Lung (tissue), 12 donors: ENCODE results near the gene ARSI. TPM values are rescaled to one million over a fixed set of nuclear protein-coding genes. Genes with fewer than 3 reads are reported as not detected.
A peak's percentile ranks its signal among the peaks of the same experiment; 100 is the strongest.

ENCODE experiments used
- ATAC-seq: fragments of 200-7000 bp; cut with Tn5 transposase; one replicate; pipeline ENCODE4 v1.9.1; 2020; ENCODE audit warnings: moderate number of reproducible peaks; ENCODE audit not compliant: insufficient read depth, low FRiP score
- DNase-seq, 3 donors: peaks; one replicate each; pipeline ENCODE4 v3.0.0-alpha.2; 2013 to 2017
- H3K27ac ChIP-seq, 2 donors: one replicate each; pipeline ENCODE4 v1.5.1; 2013; ENCODE audit warnings: mild to moderate bottlenecking in 2 of 2, moderate library complexity in 2 of 2, control low read depth in 1 of 2, inconsistent platforms in 1 of 2, low read depth in 1 of 2, low read length in 1 of 2
- H3K27me3 ChIP-seq, 3 donors: one replicate each; pipeline ENCODE4 v1.5.1; 2013; ENCODE audit warnings: low read length in 2 of 3; ENCODE audit not compliant: control insufficient read depth in 3 of 3, insufficient read depth in 3 of 3
- H3K36me3 ChIP-seq, 4 donors: one replicate each; pipeline ENCODE4 v1.5.1; 2013; ENCODE audit warnings: low read length in 4 of 4, mild to moderate bottlenecking in 1 of 4, moderate library complexity in 1 of 4; ENCODE audit not compliant: control insufficient read depth in 4 of 4, insufficient read depth in 4 of 4
- H3K4me1 ChIP-seq, 5 donors: one replicate each; pipeline ENCODE4 v1.5.1; 2013; ENCODE audit warnings: low read length in 5 of 5, mild to moderate bottlenecking in 2 of 5, moderate library complexity in 1 of 5; ENCODE audit not compliant: control insufficient read depth in 5 of 5, insufficient read depth in 5 of 5
- H3K4me3 ChIP-seq: one replicate; pipeline ENCODE4 v1.5.1; 2013; ENCODE audit warnings: mild to moderate bottlenecking, control low read depth, moderate library complexity
- H3K9ac ChIP-seq, 2 donors: one replicate each; pipeline ENCODE4 v1.5.1; 2013; ENCODE audit warnings: low read length in 2 of 2, control low read depth in 1 of 2; ENCODE audit not compliant: insufficient read depth in 1 of 2
- H3K9me3 ChIP-seq, 4 donors: one replicate each; pipeline ENCODE4 v1.5.1; 2013; ENCODE audit warnings: low read length in 3 of 4, mild to moderate bottlenecking in 1 of 4, moderate library complexity in 1 of 4; ENCODE audit not compliant: control insufficient read depth in 4 of 4, insufficient read depth in 3 of 4
- WGBS, 2 donors: extraction: QIAGEN DNeasy Blood & Tissue Kit; methylation state at CpG; one replicate each; pipeline ENCODE4 v1.1.7; 2013; 5-methylcytosine and 5-hydroxymethylcytosine counted together
- polyA plus RNA-seq, 2 donors: library from polyadenylated mRNA; stranded (reverse); fragments of 200-250 nt; gene quantifications; one replicate each; pipeline ENCODE4 v1.2.1, GENCODE V29; 2013
- total RNA-seq, 2 donors: library from RNA; depleted of rRNA in 1 of 2; stranded (reverse); fragments of >200 nt in 1 of 2; gene quantifications; one replicate each; pipeline ENCODE4 v1.2.1, GENCODE V29; 2014 to 2021
- TF ChIP-seq, protein P1 (sequence below): IDR thresholded peaks from 2 replicates; pipeline ENCODE4 v1.5.1; 2012; ENCODE audit warnings: mild to moderate bottlenecking; ENCODE audit errors: control extremely low read depth, extremely low read depth
- donor health status: control.
- donor health status: control.
- donor health status: Bipolar disorder and iron deficiency.
- donor health status: healthy.
- donor health status: DM: yes; HTN: yes; CAD: no.

Gene ARSI
- total and polyA plus RNA-seq, 4 donors: 0.91 to 15.4 (median 4.1) TPM

DNA sequence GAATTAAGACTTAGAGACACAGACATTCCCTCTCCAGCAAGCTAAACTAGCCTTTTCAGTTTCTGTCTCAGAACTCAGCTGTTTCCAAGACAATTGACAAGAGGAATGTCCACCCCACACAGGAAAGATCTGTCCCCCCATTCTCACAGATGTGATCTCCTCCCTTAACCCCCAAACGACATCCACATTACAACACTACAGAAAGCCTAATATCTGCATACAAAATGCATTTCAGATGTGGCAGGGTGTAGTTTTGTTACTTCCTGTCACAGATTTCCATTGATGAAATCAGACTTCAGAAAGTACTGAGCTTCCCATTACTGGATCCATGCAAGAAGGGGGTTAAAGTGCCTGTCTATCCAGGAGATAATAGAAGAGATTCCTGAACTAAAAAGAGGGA is 2.9 kb upstream of the ARSI start:
- no peaks in the 10 kb centered on the region for H3K36me3 ChIP-seq
- peaks cover 0 to 68% (median 25%) of the 10 kb centered on the region in 5 donors for H3K4me1 ChIP-seq
- ATAC-seq: no peak
- H3K27me3 ChIP-seq: no peaks in the 10 kb centered on the region
- WGBS, 2 donors: 16 to 17% methylated on average over 1 of the region's 1 CpG
- H3K9ac ChIP-seq: peak overlapping the region in 1 of 2 donors; percentile 39
- H3K4me3 ChIP-seq: no peak overlapping the region
- TF ChIP-seq, protein P1, sequence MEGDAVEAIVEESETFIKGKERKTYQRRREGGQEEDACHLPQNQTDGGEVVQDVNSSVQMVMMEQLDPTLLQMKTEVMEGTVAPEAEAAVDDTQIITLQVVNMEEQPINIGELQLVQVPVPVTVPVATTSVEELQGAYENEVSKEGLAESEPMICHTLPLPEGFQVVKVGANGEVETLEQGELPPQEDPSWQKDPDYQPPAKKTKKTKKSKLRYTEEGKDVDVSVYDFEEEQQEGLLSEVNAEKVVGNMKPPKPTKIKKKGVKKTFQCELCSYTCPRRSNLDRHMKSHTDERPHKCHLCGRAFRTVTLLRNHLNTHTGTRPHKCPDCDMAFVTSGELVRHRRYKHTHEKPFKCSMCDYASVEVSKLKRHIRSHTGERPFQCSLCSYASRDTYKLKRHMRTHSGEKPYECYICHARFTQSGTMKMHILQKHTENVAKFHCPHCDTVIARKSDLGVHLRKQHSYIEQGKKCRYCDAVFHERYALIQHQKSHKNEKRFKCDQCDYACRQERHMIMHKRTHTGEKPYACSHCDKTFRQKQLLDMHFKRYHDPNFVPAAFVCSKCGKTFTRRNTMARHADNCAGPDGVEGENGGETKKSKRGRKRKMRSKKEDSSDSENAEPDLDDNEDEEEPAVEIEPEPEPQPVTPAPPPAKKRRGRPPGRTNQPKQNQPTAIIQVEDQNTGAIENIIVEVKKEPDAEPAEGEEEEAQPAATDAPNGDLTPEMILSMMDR: no peak
- peaks cover 0 to 4% (median 0%) of the 10 kb centered on the region in 4 donors for H3K9me3 ChIP-seq
- peak in 2 of 3 donors; percentile 64 to 69 for DNase-seq
- H3K27ac ChIP-seq: peak overlapping the region in 1 of 2 donors; percentile 3

DNA sequence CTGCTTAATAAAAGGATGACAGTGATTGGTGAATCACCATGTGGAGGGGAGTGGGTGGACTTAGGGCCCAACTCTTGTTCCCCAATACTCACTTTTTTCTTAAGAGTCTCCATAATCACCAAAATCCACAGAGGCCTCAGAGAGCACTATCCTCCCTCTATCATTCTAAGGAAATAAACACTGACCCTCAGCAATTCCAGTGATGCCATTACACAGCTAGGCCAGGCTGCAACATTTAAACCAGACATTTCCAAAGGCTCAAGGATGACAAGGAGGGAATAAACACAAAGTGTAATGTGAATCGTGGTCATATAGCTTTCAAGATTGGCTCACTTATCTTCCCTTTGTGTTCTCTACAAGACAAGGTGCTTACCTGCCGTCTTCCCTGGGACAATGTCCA is 2.4 kb upstream of the ARSI start:
- peak overlapping the region; percentile 26 to 39 for H3K9ac ChIP-seq
- H3K36me3 ChIP-seq: no peaks in the 10 kb centered on the region
- ATAC-seq (no peak), DNase-seq (peak; percentile 39 to 68 (median 64))
- H3K4me3 ChIP-seq: no peak overlapping the region
- TF ChIP-seq, protein P1: no peak
- H3K9me3 ChIP-seq: peaks cover 0 to 4% (median 0%) of the 10 kb centered on the region in 4 donors
- WGBS, 2 donors: 79 to 85% methylated on average over 2 of the region's 2 CpGs
- H3K27me3 ChIP-seq: no peaks in the 10 kb centered on the region
- peak overlapping the region in 1 of 2 donors; percentile 3 for H3K27ac ChIP-seq
- H3K4me1 ChIP-seq: peaks cover 0 to 72% (median 25%) of the 10 kb centered on the region in 5 donors

DNA sequence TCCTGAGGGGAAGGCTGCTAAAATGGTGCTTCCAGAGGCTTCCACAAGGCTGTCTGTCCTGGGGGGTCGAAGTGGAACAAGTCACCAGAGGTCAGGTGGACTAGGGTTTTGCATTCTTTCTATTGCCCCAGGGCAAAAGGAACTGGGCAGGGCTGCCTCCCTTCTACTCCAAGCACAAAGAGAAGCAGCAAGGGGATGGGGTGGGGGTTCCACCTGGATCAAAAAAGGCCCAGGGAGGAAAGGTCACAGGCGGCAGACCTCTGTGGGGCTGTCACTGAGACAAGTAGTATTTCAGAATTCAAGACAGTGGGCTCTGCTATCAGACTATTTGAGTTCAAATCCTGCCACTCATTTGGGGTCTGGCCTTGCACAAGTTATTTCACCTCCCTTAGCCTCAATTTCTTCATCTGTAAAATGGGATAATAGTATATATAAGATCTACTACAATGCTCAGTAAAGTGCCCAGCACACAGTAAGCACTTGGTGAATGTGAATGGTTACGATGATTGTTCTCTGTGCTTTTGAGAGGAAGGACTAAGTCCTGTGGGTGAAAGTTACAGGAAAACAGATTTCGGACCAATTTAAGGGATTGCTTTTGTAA is 1.9 kb upstream of the ARSI start:
- Histone ChIP-seq H3K4me3 (no peak overlapping the region), H3K9ac (peak overlapping the region; percentile 26 to 39), H3K27me3 (no peaks in the 10 kb centered on the region), H3K27ac (peak overlapping the region in 1 of 2 donors; percentile 50), H3K4me1 (peaks cover 0 to 73% (median 25%) of the 10 kb centered on the region in 5 donors), H3K9me3 (peaks cover 0 to 4% (median 0%) of the 10 kb centered on the region in 4 donors), H3K36me3 (no peaks in the 10 kb centered on the region)
- WGBS, 2 donors: 81 to 83% methylated on average over 4 of the region's 4 CpGs
- no peak for ATAC-seq
- no peak for DNase-seq
- TF ChIP-seq, protein P1: no peak
